CD4-positive, alpha-beta T cell treated with Interleukin-6 at 100 ng/mL for 8 hours (primary cell): ENCODE results near the gene DDC.

Experiments used
- DNase-seq: peaks from one replicate; pipeline ENCODE4 v3.0.0-alpha.2; 2020; ENCODE audit warnings: mixed read lengths, low spot score

The DDC gene, protein sequence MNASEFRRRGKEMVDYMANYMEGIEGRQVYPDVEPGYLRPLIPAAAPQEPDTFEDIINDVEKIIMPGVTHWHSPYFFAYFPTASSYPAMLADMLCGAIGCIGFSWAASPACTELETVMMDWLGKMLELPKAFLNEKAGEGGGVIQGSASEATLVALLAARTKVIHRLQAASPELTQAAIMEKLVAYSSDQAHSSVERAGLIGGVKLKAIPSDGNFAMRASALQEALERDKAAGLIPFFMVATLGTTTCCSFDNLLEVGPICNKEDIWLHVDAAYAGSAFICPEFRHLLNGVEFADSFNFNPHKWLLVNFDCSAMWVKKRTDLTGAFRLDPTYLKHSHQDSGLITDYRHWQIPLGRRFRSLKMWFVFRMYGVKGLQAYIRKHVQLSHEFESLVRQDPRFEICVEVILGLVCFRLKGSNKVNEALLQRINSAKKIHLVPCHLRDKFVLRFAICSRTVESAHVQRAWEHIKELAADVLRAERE

DNA sequence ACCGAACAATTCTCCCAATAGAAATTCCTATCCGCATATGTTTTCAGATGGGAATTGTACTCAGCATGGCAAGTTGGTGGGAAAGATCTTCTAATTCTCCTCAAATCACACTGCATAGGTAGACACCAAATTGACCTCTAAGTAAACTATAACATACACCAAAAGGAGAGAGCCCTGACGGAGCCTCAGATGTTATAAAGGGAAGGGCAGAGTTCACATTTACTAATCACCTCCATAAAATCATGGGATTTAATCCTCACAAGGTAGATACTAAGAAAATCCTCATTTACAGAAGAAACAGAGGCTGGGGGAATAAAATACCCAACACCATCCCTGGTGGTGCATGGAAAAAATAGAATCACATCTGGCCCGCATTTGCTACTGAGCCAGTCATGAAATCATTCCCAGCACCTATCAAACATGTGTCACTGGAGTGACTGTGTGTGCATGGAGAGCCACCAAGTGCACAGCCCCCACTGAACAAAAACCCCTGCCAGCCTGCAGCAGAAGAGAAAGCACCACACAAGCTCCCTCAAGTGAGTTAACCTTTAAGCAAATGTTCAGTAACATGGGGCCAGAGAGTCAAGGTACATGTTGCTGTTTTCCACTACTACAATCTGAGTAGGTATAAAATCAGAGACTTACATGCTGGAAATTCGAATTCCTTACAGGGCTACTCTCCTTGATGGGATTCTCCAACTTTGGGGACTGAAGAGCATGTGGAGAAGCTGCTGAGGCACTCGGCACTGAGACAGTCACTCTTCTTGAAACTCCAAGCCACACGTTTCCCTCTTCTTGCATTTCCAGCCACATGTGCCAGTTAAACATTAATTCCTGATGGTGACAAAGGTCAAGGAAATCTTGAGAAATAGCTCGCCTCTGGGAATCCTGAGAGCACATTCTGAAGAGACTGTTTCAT is at the start of gene DDC:
DDC (minus strand) TSS at position 766 of the 919 bp plus-strand sequence. CDS start 21,320 bp downstream, outside the sequence.
- DNase-seq = no peak

- DNase-seq = no peak
These were observed 48.3 kb upstream of the DDC start for GRCh38 chr7:50613473-50613872.

DNA sequence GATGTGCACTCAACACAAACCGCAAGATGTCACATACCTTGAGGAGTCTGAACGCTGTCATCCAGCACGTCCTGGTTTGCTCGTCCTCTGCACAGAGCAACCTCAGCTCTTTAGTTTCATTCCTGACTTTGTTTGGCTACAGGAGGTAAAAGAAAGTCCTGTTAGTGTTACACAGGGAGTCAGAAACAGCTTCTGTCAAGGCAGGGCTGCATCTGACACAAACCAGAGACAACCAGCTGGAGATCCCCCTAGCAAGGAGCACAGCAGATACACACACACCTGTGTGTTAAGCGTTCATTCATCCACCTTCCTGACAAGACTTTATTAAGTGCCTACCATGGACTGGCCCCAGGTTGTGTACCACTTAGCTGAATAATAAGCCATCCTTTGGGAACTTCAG is 47.5 kb upstream of the DDC start:
- no peak for DNase-seq

- peak; percentile 71 for DNase-seq
These were observed 45.5 kb upstream of the DDC start for GRCh38 chr7:50610521-50611277.

GRCh38 chr7:50608196-50608906 is 43.1 kb upstream of the DDC start:
- DNase-seq = peak; percentile 43

GRCh38 chr7:50607524-50608125 is 42.4 kb upstream of the DDC start:
- DNase-seq = no peak

- DNase-seq = no peak
These were observed 39.9 kb upstream of the DDC start for GRCh38 chr7:50605059-50605458.

GRCh38 chr7:50603287-50603686 is 38.1 kb upstream of the DDC start:
- no peak for DNase-seq

GRCh38 chr7:50599385-50599784 is 34.2 kb upstream of the DDC start:
- DNase-seq = no peak

GRCh38 chr7:50598460-50599343 is 33.5 kb upstream of the DDC start:
- DNase-seq = no peak

DNA sequence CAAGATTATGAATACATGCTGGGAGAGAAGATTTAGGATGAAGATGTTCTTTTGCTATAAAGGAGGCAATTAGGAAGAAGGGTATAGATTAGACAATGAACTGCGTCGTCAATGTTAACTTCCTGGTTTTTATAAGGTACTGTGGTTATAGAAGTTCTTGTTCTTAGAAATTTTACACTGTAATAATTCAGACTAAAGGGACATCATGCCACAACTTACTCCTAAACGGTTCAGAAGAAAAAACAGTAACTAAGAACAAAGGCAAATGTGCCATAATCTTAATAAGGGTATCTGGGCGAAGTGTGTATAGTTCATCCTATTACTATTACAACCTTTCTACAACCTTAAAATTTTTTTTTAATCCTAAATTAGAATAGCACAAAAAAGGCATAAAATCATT is 31.3 kb upstream of the DDC start:
- DNase-seq = no peak

DNA sequence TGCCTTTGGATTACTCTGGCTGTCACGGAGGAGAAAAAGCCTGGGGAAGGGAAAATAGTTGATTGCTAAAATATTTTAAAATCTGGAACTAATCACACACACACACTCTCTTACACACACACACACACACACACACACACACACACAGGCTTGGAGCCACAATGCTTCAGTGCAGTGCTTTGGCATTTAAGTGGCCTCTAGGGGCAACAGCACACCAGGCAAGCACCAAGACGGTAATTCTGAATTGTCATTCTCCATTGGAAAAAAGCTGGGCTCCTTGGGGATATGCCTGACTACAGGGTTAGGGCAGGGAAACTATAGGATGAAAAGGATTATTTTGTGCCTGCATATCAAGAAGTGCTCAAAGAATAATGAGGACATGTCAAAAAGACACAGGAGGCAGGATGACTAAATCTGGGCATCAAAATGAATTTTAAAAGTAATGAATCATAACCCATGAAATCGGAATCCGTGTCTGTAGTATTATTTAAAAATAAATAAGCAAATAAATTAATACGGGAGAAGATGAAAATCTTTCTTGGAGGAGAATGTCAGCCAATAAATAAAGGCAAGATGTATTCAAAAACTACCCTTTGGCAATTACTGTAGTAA is 30.4 kb upstream of the DDC start:
- DNase-seq = peak; percentile 16

DNA sequence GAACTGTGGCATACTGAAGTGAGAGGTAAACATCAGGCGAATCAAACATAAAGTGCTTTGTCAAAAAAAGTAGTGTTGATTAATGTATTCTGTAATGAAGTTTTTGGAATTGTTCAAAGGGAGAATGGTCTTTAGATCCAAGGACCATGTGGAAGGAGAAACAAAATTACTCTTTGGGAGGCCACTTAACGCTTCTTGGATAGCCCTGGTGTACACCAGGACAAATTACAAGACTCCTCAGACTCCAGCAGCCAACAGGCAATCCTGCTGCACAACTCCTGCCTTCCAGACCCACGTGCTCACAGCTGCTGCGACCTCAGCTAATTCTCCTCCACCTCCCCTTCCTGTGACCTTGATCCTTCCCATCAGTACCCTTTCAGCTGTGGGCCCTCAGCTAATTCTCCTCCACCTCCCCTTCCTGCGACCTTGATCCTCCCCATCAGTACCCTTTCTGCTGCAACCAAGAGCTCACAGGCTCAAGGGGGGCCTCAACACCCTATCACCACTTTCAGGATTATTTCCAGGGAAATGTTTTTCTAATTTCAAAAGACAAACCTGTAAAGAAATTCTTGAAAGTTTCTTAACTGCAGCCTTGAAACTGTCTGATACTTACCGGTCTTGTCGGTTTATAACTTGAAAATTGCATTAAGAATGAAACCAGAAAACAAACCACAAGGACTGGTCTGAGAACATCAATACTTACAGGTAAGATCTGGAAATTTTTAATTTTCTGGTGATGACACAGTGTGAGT is 29.7 kb upstream of the DDC start:
- no peak for DNase-seq

DNA sequence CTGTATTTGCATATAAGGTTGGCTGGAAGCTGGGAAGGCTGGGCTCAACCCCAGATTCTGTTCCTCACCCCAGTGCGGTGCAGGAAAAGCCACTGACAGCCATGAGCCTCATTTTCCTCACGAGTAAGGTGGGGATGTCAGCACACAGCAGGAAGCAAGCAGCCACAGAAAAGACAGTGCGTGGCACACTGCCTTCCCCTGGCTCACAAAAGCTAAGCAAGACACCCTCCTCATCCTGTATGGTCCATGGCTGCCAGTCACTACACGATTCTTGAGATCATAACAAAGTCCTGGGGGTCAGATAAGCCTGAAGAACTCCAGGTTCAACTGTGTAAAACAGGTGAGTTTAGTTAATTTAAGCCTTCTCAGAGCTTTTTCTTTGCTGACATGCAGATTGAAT is 28.9 kb upstream of the DDC start:
- peak; percentile 5 for DNase-seq

- DNase-seq = no peak
These were observed 27.7 kb upstream of the DDC start for GRCh38 chr7:50592940-50593339.

DNA sequence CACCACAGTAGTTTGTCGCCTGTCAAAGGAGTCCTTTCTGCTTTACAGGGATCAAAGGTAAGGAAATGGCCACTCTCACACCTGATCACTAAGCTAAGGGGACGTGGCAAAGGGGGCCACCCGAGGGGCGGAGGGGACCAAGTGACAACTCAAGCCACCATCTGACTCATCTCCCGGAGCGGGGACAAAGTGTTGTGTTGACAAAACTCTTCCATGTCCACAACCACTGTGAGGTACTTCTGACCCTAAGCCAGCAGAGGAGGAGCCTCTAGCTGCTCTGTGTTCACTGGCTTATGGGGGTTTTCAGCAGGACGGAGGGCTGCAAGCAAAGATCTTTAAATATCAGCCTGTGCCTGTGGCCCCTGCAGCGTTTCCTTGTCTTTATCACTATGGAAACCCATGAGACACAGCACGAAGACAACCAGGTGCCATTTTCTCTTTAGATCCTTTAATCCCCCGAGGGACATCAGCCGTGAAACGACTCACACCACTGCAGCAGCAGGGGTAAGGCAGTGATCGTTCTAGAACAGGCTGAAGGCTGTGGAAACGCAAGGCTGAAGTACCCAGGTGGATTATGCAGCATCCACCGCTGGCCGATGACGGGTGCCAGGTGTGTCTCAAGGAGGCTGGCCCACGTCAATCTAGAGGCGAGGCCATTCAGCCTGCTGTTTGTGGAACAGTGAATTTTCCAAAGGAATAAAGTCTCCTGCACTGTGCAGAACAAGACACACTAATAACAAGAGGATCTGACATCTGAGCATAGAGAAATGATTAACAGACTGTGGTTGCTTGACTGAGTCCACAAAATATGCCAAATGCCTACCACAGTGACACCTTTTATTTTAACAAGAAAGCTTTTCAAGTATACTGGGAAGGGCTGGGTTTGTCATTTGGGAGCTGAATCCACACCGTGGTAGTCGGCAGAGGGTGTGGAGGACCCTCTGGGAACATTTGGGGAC is 26.6 kb upstream of the DDC start:
- no peak for DNase-seq

GRCh38 chr7:50591098-50591479 is 25.9 kb upstream of the DDC start:
- DNase-seq = no peak

- DNase-seq = no peak
These were observed 25.3 kb upstream of the DDC start for GRCh38 chr7:50590535-50590934.
